T-helper 2 cell treated with Interferon-gamma antibody and Interleukin-4, amounts not matched to agents 100 ng/mL and 5 ng/mL, for 36 hours (primary cell): Measurements from ENCODE around the gene PSMB8. TPM values are rescaled to one million over a fixed set of nuclear protein-coding genes. Genes with fewer than 3 reads are reported as not detected.

Experiments used
- intact Hi-C: fragments of 100-400 bp; cut with micrococcal nuclease; formaldehyde crosslinking; loops from one replicate; pipeline ENCODE4 v1.15.1; 2023
- total RNA-seq: library from RNA; stranded (reverse); gene quantifications from 2 replicates; pipeline ENCODE4 v1.2.3, GENCODE V29; 2022

PSMB8 gene
- total RNA-seq, 1 donor from 2014 or later = 470 TPM

DNA sequence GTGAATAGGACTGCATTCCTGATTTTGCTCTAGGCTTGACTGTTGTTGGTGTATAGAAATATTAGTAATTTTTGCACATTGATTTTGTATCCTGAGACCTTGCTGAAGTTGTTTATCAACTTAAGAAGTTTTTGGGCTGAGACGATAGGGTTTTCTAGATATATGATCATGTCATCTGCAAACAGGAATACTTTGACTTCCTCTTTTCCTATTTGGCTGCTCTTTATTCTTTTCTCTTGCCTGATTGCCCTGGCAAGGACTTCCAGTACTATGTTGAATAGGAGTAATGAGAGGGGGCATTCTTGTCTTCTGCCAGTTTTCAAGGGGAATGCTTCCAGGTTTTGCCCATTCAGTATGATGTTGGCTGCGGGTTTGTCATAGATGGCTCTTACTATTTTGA lies 40.4 kb downstream of the PSMB8 start:
- intact Hi-C loops = no loop called here

DNA sequence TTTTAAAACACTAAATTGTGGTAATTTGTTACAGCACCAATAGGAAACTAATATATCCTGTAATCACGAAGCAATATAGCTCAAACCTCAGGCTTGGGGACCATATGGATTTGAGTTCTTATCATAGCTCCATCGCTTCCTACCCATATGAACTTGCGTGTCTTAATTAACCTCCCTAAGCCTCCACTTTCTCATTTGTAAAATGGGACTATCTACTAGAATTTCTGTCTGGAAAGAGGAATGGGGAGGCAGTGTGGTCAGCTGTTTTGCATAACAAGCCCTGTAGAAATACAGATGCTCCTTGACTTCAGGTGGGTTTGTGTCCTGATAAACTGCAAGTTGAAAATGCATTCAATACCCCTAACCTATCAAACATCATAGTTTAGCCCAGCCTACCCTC lies 44.1 kb downstream of the PSMB8 start:
- intact Hi-C loops = loop anchor here (5.0 to 10.0 kb wide), 3 partner anchors 75 to 552 kb away; no protein-coding TSS in a partner anchor

- intact Hi-C loops = loop anchor here (5.0 to 10.0 kb wide), 3 partner anchors 74 to 552 kb away; no protein-coding TSS in a partner anchor
Observed at GRCh38 chr6:32799168-32799567, 44.7 kb downstream of the PSMB8 start.

DNA sequence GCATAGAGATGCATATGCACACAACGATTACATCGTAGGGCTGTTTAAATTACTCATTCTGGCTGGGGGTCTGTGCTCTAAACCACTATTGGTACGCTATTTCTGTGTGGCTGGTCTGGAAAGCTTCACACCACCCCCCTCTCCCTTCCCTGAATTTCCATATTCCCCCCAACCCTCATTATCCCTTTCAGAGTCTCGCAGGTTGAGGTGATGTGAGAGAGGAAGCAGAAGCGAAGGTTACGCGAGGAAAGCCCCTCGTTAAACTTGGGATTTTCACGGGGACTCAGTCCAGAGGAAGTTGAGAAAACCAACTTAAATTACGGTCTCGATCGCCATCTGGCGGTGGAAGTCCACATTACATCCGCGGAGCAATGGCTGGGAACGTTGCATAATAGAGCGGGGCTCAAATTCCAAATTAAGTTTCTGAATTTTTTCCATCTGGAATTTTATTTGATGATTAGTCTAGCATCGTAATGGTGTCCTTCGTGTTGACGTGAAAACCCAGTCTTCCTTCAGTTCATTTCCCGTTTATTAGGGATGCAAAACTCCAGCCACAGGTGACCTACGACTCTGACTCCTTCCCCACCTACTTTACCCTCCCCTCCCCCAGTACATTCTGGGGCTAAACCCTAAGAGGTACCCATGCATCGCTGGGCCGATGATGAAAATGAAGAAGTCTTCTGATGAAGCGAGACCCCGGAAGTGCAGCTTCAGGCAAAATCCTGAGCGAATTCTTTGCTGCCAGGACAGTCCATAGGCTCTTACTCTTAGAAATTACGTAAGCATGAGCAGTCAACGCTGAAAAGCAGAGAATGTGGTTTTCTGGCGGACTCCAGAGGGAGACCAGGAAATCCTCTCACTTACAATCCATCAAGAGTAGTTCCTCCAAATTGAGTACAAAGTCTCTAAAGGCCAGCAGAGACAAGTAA lies 46.7 kb downstream of the PSMB8 start:
- intact Hi-C loops = loop anchor here (1.0 to 10.0 kb wide), 5 partner anchors 72 to 550 kb away; no protein-coding TSS in a partner anchor

DNA sequence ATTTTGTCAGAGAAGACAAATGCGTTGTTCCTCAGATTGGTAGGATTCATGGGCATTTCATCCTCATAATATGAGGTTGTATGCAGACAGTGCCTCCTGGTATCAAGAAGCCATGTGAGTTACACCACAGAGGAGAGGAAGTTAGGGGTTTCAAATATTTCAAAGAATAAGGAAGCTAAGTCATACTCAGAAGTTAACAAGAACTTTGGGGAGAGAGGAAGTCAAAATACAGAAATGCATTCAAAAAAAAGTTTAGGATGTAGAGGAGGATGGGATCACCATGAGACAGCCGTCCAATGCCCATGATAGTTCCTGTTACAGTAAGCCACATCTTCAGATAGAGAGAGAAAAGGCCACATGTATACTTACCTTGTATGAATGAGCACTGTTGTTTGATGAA lies 49.3 kb downstream of the PSMB8 start:
- intact Hi-C loops = loop anchor here (10.0 kb wide), 1 partner anchor 70 kb away; no protein-coding TSS in a partner anchor

DNA sequence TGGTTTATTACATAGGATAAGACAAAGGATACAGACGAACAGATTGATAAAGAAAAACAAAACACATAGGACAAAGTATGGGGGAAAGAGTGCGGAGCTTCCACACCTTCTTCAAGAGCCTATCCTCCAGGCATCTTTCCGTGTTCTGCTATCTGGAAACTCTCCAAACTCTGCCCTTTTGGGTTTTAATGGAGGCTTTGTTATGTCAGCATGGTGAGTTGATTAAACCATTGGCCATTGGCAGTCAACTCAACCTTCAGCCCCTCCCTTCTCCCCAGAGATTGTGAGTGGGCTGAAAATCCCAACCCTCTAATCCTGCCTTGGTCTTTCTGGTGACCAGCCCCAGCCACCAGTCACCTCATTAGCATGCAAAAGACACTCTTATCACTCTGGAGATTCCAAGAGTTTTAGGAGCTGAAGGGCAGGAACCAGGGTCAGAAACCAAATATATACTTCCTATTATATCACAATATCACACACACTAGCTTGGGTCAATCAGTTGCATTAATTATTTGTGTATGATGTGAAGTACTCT lies 50.9 kb downstream of the PSMB8 start:
- intact Hi-C loops = loop anchor here (10.0 kb wide), 1 partner anchor 68 kb away; no protein-coding TSS in a partner anchor

Other genes with a start within 250 kb of the PSMB8 start
- gene HLA-DQA1, start 206.6 kb downstream of the PSMB8 start, total RNA-seq = 20.2 and 21.5 TPM in 2 replicates
- gene HLA-DQB1, start 177.4 kb downstream of the PSMB8 start, total RNA-seq = 7.0 and 10.0 TPM in 2 replicates
- 3.8 and 4.3 TPM in 2 replicates for gene HLA-DQA2, start 102.7 kb downstream of the PSMB8 start, total RNA-seq
- gene HLA-DQB2, start 80.5 kb downstream of the PSMB8 start, total RNA-seq = 1.4 and 1.5 TPM in 2 replicates
- gene HLA-DOB, start 27.0 kb downstream of the PSMB8 start, total RNA-seq = 6.5 and 6.9 TPM in 2 replicates
- 171 and 207 TPM in 2 replicates for gene TAP2, start 5.3 kb downstream of the PSMB8 start, total RNA-seq
- gene TAP1, start 9.7 kb upstream of the PSMB8 start, total RNA-seq = 416 and 426 TPM in 2 replicates
- gene PSMB9, start 10.1 kb upstream of the PSMB8 start, total RNA-seq = 413 and 416 TPM in 2 replicates
- 8.5 and 9.0 TPM in 2 replicates for gene HLA-DMB, start 97.0 kb upstream of the PSMB8 start, total RNA-seq
- gene HLA-DMA, start 109.0 kb upstream of the PSMB8 start, total RNA-seq = 32.7 and 35.6 TPM in 2 replicates
- 331 and 342 TPM in 2 replicates for gene BRD2, start 124.5 kb upstream of the PSMB8 start, total RNA-seq
- 1.7 and 2.5 TPM in 2 replicates for gene HLA-DOA, start 165.5 kb upstream of the PSMB8 start, total RNA-seq
- 119 and 125 TPM in 2 replicates for gene HLA-DPA1, start 229.6 kb upstream of the PSMB8 start, total RNA-seq
- gene HLA-DPB1, start 231.9 kb upstream of the PSMB8 start, total RNA-seq = 49.5 and 51.7 TPM in 2 replicates